CD8-positive, alpha-beta memory T cell (primary cell): ENCODE measurements around the gene KDM7A. TPM values are rescaled to one million over a fixed set of nuclear protein-coding genes. Genes with fewer than 3 reads are reported as not detected.
A peak's percentile ranks its signal among the peaks of the same experiment; 100 is the strongest.

Source experiments
- CTCF ChIA-PET: fragments of 350-600 bp; sonication (Branson Sonifier 250); formaldehyde crosslinking; loops from one replicate; lab custom pipeline; 2021; ENCODE audit warnings: antibody characterized with exemption; lab: Charles Lee
- POLR2A ChIA-PET: fragments of 350-600 bp; sonication (Branson Sonifier 250); formaldehyde crosslinking; loops from one replicate; lab custom pipeline; 2021; ENCODE audit warnings: antibody characterized with exemption; lab: Charles Lee
- DNase-seq, 5 donors: peaks; one replicate each; pipeline versions ENCODE4 v3.0.0 to v3.0.0-alpha.2; 2020 to 2022; ENCODE audit warnings: mixed read lengths in 1 of 5
- H3K27ac ChIP-seq: one replicate; pipeline ENCODE4 v1.7.0; 2013; ENCODE audit warnings: low read depth, mild to moderate bottlenecking, low read length, moderate library complexity
- H3K27me3 ChIP-seq: 2 replicates; pipeline ENCODE4 v1.7.0; 2013; ENCODE audit warnings: low read length, mild to moderate bottlenecking; ENCODE audit not compliant: insufficient read depth, poor library complexity, severe bottlenecking
- H3K36me3 ChIP-seq: 2 replicates; pipeline ENCODE4 v1.7.0; 2013; ENCODE audit warnings: mild to moderate bottlenecking, low read length, moderate library complexity; ENCODE audit not compliant: insufficient read depth
- H3K4me1 ChIP-seq: 2 replicates; pipeline ENCODE4 v1.7.0; 2013; ENCODE audit warnings: mild to moderate bottlenecking, low read length, moderate library complexity; ENCODE audit not compliant: insufficient read depth
- H3K4me3 ChIP-seq: 2 replicates; pipeline ENCODE4 v1.7.0; 2013; ENCODE audit warnings: mild to moderate bottlenecking, low read length
- H3K9me3 ChIP-seq: 2 replicates; pipeline ENCODE4 v1.7.0; 2013; ENCODE audit warnings: mild to moderate bottlenecking, low read length
- H3K27ac Mint-ChIP-seq, 8 donors: one replicate each; pipeline ENCODE4 v1.8.0; 2020 to 2021; ENCODE audit warnings: mixed read lengths in 8 of 8, mild to moderate bottlenecking in 6 of 8, inconsistent platforms in 3 of 8, moderate library complexity in 3 of 8
- H3K27me3 Mint-ChIP-seq, 2 donors: one replicate each; pipeline ENCODE4 v1.8.0; 2020 to 2021; ENCODE audit warnings: mixed read lengths in 2 of 2, mild to moderate bottlenecking in 1 of 2, moderate library complexity in 1 of 2
- H3K36me3 Mint-ChIP-seq, 3 donors: one replicate each; pipeline ENCODE4 v1.8.0; 2020 to 2021; ENCODE audit warnings: mixed read lengths in 3 of 3, inconsistent platforms in 1 of 3, mild to moderate bottlenecking in 1 of 3
- H3K4me1 Mint-ChIP-seq, 3 donors: one replicate each; pipeline ENCODE4 v1.8.0; 2020 to 2021; ENCODE audit warnings: mixed read lengths in 3 of 3, inconsistent platforms in 1 of 3, mild to moderate bottlenecking in 1 of 3
- H3K4me3 Mint-ChIP-seq, 7 donors: one replicate each; pipeline ENCODE4 v1.8.0; 2020 to 2021; ENCODE audit warnings: mixed read lengths in 7 of 7, mild to moderate bottlenecking in 6 of 7, moderate library complexity in 4 of 7, inconsistent platforms in 2 of 7
- H3K9me3 Mint-ChIP-seq, 5 donors: one replicate each; pipeline ENCODE4 v1.8.0; 2020 to 2022; ENCODE audit warnings: mixed read lengths in 5 of 5, mild to moderate bottlenecking in 3 of 5, moderate library complexity in 2 of 5, inconsistent platforms in 1 of 5
- polyA plus RNA-seq: library from polyadenylated mRNA; unstranded; fragments of 300-500 nt; fragmentation: Illumina TruSeq; gene quantifications from one replicate; pipeline ENCODE4 v1.2.3, GENCODE V29; 2021
- total RNA-seq, 2 experiments: library from RNA; stranded (reverse); gene quantifications; one replicate each; pipeline ENCODE4 v1.2.3, GENCODE V29; 2021

Gene KDM7A
- total and polyA plus RNA-seq, 3 experiments from 2014 or later, result 3.5 to 8.5 (median 8.2) TPM

DNA sequence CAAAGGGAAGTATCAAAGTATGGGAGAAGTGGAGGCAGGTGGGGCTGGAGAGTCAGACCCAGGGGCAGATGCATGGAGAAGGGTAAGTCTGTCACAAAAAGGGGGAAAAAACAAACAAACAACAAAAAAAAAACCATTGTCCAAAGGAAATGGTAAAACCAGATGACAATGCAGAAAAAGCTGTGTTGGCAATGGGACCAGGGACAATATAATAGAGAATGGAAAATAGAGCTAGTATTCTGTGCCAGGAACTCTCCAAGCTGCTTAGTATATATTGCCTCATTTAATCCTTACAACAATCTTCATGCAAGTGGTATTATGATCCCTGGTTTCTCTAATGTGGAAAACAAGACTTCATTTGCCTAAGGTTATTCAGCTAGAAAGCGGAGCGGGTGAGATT, 13.1 kb upstream of the KDM7A start:
- H3K27ac Mint-ChIP-seq, result no peak overlapping the region
- CTCF ChIA-PET, result interaction anchor here (1.4 kb wide), 1 partner anchor 13 kb away, joined by 5 read pairs; no protein-coding TSS in a partner anchor
- POLR2A ChIA-PET, result no interaction called here

DNA sequence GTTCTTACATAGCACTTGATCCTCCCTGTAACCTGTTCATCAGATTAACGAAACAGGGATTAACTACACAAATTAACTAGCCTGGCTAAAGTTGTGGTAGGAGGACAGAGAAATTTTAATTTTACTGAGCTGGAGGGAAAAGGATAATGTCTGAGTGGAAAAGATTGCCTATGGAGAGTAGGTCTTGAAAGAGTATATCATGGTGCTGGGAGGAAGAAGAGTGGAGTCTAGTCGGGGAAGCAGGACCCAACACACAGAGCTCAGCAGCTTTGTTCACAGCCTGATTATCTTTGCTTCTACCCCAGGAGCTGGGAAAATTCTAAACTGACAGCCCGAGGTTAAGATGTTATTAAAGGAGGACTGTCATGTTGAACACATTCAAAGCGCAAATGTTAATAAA, 6.1 kb upstream of the KDM7A start:
- Histone ChIP-seq H3K27me3 (no peaks in the 10 kb centered on the region), H3K36me3 (no peaks in the 10 kb centered on the region), H3K27ac (no peak overlapping the region), H3K4me3 (no peak overlapping the region), H3K9me3 (no peaks in the 10 kb centered on the region), H3K4me1 (peaks cover under 1% of the 10 kb centered on the region)
- DNase-seq, result no peak
- Mint-ChIP-seq H3K9me3 (no peaks in the 10 kb centered on the region), H3K27ac (peak overlapping the region in 1 of 8 donors; percentile 15), H3K4me1 (peaks cover 2 to 9% (median 3%) of the 10 kb centered on the region in 3 donors), H3K36me3 (no peaks in the 10 kb centered on the region), H3K27me3 (peaks cover 10 to 26% of the 10 kb centered on the region in 2 donors), H3K4me3 (no peak overlapping the region)
- ChIA-PET CTCF (no interaction called here), POLR2A (no interaction called here)

More for the DNA sequence above, 13.1 kb upstream of the KDM7A start:
- Histone ChIP-seq H3K27ac (no peak overlapping the region), H3K4me1 (no peaks in the 10 kb centered on the region), H3K36me3 (no peaks in the 10 kb centered on the region), H3K27me3 (no peaks in the 10 kb centered on the region), H3K4me3 (no peak overlapping the region), H3K9me3 (no peaks in the 10 kb centered on the region)
- Mint-ChIP-seq H3K9me3 (no peaks in the 10 kb centered on the region), H3K4me3 (no peak overlapping the region), H3K36me3 (no peaks in the 10 kb centered on the region), H3K27me3 (peaks cover 0 to 3% of the 10 kb centered on the region in 2 donors), H3K4me1 (no peaks in the 10 kb centered on the region)
- DNase-seq, result no peak

DNA sequence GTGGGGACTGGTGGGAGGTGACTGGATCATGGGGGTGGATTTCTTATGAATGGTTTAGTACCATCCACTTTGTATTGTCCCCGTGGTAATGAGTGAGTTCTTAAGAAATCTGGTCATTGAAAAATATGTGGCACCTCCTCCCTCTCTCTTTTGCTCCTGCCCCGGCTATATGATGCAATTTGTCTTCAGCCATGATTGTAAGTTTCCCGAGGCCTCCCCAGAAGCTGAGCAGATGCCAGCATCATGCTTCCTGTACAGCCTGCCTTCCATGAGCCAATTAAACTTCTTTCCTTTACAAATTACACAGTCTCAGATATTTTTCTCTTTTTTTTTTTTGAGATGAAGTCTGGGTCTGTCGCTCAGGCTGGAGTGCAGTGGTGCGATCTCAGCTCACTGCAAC, 2.6 kb upstream of the KDM7A start:
- H3K27ac Mint-ChIP-seq, result peak overlapping the region in 1 of 8 donors; percentile 95
- H3K27me3 ChIP-seq, result no peaks in the 10 kb centered on the region
- no peaks in the 10 kb centered on the region for H3K9me3 Mint-ChIP-seq
- peak overlapping the region in 4 of 7 donors; percentile 32 to 89 (median 44) for H3K4me3 Mint-ChIP-seq
- H3K36me3 Mint-ChIP-seq, result peaks cover 0 to 7% (median 0%) of the 10 kb centered on the region in 3 donors
- peaks cover 15% of the 10 kb centered on the region for H3K4me1 ChIP-seq
- H3K36me3 ChIP-seq, result no peaks in the 10 kb centered on the region
- POLR2A ChIA-PET, result interaction anchor here (1.0 kb wide), 1 partner anchor 31 kb away, joined by 3 read pairs; no protein-coding TSS in a partner anchor
- no peak overlapping the region for H3K4me3 ChIP-seq
- H3K27ac ChIP-seq, result no peak overlapping the region
- CTCF ChIA-PET, result no interaction called here
- H3K4me1 Mint-ChIP-seq, result peaks cover 17 to 27% (median 19%) of the 10 kb centered on the region in 3 donors
- DNase-seq, result no peak
- H3K9me3 ChIP-seq, result no peaks in the 10 kb centered on the region
- peaks cover 10 to 24% of the 10 kb centered on the region in 2 donors for H3K27me3 Mint-ChIP-seq

DNA sequence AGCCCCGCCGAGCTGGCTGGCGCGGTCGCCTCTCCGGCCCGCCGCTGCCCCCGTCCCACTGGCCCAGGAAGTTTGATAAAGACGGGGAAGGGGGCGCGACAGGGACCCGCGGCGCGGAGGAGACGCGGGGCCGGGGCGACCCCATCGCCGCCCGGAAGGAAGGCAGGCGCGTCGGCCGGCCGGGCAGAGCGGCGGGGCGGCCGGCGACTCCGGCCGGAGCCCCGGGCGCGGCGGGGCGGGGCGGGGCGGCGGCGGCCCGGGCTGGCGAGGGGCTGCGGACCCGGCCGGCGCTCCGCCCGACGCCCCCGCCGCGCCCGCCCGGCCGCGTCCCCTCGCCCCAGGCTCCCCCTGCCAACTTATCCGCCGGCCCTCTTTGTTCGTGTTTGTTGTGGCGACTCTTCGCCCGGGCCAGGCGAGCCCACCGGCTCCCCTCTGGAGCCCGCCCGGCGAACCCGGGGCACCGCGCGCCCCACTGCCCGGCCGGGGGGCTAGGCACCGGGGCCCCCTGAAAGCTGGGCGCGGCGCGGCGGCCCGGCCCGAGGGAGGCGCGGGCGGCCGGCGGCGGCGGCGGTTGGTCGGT, 571 bp downstream of the KDM7A start:
- Histone ChIP-seq H3K4me1 (peaks cover 32% of the 10 kb centered on the region), H3K9me3 (no peaks in the 10 kb centered on the region), H3K27me3 (no peaks in the 10 kb centered on the region), H3K4me3 (peak overlapping the region; percentile 55), H3K36me3 (no peaks in the 10 kb centered on the region), H3K27ac (peak overlapping the region; percentile 86)
- no peaks in the 10 kb centered on the region for H3K9me3 Mint-ChIP-seq
- H3K36me3 Mint-ChIP-seq, result peaks cover 0 to 15% (median 0%) of the 10 kb centered on the region in 3 donors
- peaks cover 37 to 50% (median 39%) of the 10 kb centered on the region in 3 donors for H3K4me1 Mint-ChIP-seq
- CTCF ChIA-PET, result interaction anchor here (0.8 to 4.0 kb wide), 4 partner anchors 54 to 150 kb away, joined by 3 to 30 read pairs (median 6); no protein-coding TSS in a partner anchor
- POLR2A ChIA-PET, result interaction anchor here (1.0 to 3.9 kb wide), 9 partner anchors 9 to 817 kb away, joined by 3 to 103 read pairs (median 6); partner anchors contain the start of genes LUC7L2 and PARP12
- H3K27me3 Mint-ChIP-seq, result peaks cover 0 to 6% of the 10 kb centered on the region in 2 donors
- H3K4me3 Mint-ChIP-seq, result peak overlapping the region; percentile 87 to 94 (median 91)
- H3K27ac Mint-ChIP-seq, result peak overlapping the region; percentile 83 to 96 (median 90)
- peak in 2 of 5 donors; percentile 3 to 49 for DNase-seq

DNA sequence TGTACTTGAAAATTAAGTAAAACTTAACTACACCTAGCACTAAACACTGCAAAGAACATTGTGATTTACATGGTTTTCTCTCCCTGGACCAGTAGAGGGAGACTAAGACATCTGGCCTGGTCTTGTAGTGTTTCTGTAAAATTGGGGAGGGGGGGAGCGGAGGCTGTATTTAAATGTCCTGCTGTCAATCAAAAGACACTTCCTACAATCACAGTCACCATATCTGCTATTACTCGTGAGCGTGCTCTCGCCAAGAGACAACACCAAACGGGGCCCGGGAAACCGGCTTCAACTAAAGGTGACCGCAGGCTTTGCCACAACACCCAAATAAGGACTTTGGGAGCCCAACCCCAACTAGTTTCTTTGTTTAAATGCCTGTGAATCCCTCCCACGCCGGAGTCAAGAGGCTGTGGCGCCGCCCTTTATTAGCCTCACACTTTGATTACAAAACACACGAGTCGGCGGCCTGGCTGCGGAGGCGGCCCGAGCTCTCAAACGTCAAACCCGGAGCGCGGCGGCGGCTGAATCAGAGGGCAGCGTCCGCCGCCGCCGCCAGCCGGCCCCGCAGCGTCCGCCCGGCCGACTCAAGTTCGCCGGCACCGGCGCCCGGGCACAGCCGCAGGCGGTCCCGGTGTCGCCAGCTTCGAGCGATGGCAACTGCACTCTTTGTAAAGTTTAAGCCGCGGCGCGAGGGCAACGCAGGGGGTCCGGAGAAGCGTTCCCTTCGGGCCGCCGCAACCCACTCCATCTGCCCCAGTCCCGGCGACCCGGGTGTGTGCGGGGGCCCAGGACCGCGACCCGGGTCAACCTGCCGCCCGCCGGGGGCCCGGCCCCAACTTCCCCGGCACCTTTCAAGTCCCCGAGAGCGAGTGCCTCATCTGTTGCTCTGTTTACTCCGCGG, 1.3 kb downstream of the KDM7A start:
- Mint-ChIP-seq H3K27ac (peak overlapping the region; percentile 83 to 96 (median 93)), H3K36me3 (peaks cover 0 to 15% (median 0%) of the 10 kb centered on the region in 3 donors), H3K9me3 (no peaks in the 10 kb centered on the region), H3K4me3 (peak overlapping the region; percentile 87 to 94 (median 89)), H3K4me1 (peaks cover 42 to 57% (median 46%) of the 10 kb centered on the region in 3 donors), H3K27me3 (peaks cover 0 to 6% of the 10 kb centered on the region in 2 donors)
- peak overlapping the region; percentile 86 for H3K27ac ChIP-seq
- peak; percentile 85 to 96 (median 93) for DNase-seq
- no peaks in the 10 kb centered on the region for H3K36me3 ChIP-seq
- H3K4me1 ChIP-seq, result peaks cover 39% of the 10 kb centered on the region
- no peaks in the 10 kb centered on the region for H3K9me3 ChIP-seq
- CTCF ChIA-PET, result interaction anchor here (0.8 to 4.0 kb wide), 3 partner anchors 55 to 144 kb away, joined by 3 to 30 read pairs (median 4); no protein-coding TSS in a partner anchor
- POLR2A ChIA-PET, result interaction anchor here (0.6 to 3.9 kb wide), 10 partner anchors 8 to 346 kb away, joined by 3 to 103 read pairs (median 4); no protein-coding TSS in a partner anchor
- peak overlapping the region; percentile 55 for H3K4me3 ChIP-seq
- no peaks in the 10 kb centered on the region for H3K27me3 ChIP-seq

DNA sequence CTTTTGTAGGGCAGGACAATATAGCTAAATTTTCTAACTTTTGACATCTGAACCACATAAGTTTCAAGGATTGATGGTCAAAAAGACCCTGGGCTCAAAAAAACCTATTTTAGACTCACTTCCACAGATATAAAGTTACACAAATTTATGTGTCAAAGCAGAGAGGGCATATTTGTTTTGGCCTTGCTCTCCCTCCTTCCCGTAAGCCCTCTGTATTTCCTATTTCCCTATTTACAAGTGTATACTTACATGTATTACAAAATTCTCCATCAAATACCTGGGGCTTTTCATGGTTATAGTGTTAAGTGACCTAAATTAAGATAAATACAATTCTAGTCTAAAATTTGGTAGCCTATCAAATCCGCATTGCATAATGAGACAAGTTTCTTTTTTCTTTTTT, 2.6 kb downstream of the KDM7A start:
- POLR2A ChIA-PET, result no interaction called here
- Histone ChIP-seq H3K36me3 (no peaks in the 10 kb centered on the region), H3K4me1 (peaks cover 50% of the 10 kb centered on the region), H3K27me3 (no peaks in the 10 kb centered on the region), H3K4me3 (no peak overlapping the region), H3K9me3 (no peaks in the 10 kb centered on the region), H3K27ac (no peak overlapping the region)
- CTCF ChIA-PET, result interaction anchor here (1.3 kb wide), 1 partner anchor 129 kb away, joined by 3 read pairs; no protein-coding TSS in a partner anchor
- peaks cover 0 to 15% (median 0%) of the 10 kb centered on the region in 3 donors for H3K36me3 Mint-ChIP-seq
- peak overlapping the region in 1 of 7 donors; percentile 94 for H3K4me3 Mint-ChIP-seq
- DNase-seq, result no peak
- H3K4me1 Mint-ChIP-seq, result peaks cover 48 to 70% (median 55%) of the 10 kb centered on the region in 3 donors
- peak overlapping the region in 3 of 8 donors; percentile 32 to 95 (median 83) for H3K27ac Mint-ChIP-seq
- H3K9me3 Mint-ChIP-seq, result no peaks in the 10 kb centered on the region
- peaks cover 0 to 2% of the 10 kb centered on the region in 2 donors for H3K27me3 Mint-ChIP-seq

DNA sequence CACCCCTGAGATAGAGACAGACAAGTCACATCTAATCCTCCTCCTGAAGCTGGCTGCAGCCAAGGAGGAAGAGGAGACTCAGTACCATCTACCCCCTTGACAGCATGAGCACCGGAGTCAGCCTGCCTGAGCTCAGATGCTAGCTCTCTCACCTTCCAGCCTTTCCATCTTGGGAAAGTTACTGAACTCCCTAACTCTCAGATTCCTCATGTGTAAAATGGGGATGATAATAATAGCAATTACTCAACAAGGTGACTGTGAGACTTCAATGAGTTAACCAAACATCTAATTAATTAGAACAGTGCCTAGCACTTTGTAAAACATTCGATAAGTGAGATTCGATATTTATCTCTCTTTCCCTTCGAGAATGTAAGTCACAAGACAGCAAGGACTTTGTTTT, 6.4 kb downstream of the KDM7A start:
- H3K4me1 Mint-ChIP-seq, result peaks cover 64 to 91% (median 80%) of the 10 kb centered on the region in 3 donors
- ChIA-PET CTCF (interaction anchor here (1.2 to 1.6 kb wide), 3 partner anchors 18 to 161 kb away, joined by 3 read pairs; no protein-coding TSS in a partner anchor), POLR2A (no interaction called here)
- H3K4me1 ChIP-seq, result peaks cover 66% of the 10 kb centered on the region
- no peaks in the 10 kb centered on the region for H3K9me3 Mint-ChIP-seq
- no peak overlapping the region for H3K27ac ChIP-seq
- no peaks in the 10 kb centered on the region for H3K27me3 Mint-ChIP-seq
- H3K36me3 Mint-ChIP-seq, result peaks cover 0 to 12% (median 0%) of the 10 kb centered on the region in 3 donors
- H3K9me3 ChIP-seq, result no peaks in the 10 kb centered on the region
- H3K27me3 ChIP-seq, result no peaks in the 10 kb centered on the region
- no peak for DNase-seq
- H3K27ac Mint-ChIP-seq, result peak overlapping the region in 1 of 8 donors; percentile 5
- no peaks in the 10 kb centered on the region for H3K36me3 ChIP-seq
- H3K4me3 Mint-ChIP-seq, result peak overlapping the region in 1 of 7 donors; percentile 31
- H3K4me3 ChIP-seq, result no peak overlapping the region
